ENCODE measurements around the gene NCOR1.

- no peak for TF ChIP-seq CTCF (conservative IDR thresholded peaks at IDR 0.05; ENCODE audit: low read length)
- TF ChIP-seq EZH2phosphoT487 (IDR thresholded peaks at IDR 0.05; ENCODE audit: borderline replicate concordance, low read depth, low read length) = no peak
Observed at GRCh38 chr17:16232391-16232790, 17.1 kb upstream of the NCOR1 start.

Data from OCI-LY7 (cell line).